DND-41 (cell line): ENCODE results near the gene TSPAN10.

Experiments
- EZH2 ChIP-seq: IDR thresholded peaks from 3 replicates; pipeline ENCODE4 v1.6.1; 2012; ENCODE audit warnings: borderline replicate concordance, low read depth, mild to moderate bottlenecking, moderate library complexity, low read length, inconsistent platforms; ENCODE audit not compliant: severe bottlenecking
- TF ChIP-seq, protein P1 (sequence below): IDR thresholded peaks from 2 replicates; pipeline ENCODE4 v1.5.1; 2012; ENCODE audit warnings: borderline replicate concordance, low read length, moderate library complexity, mild to moderate bottlenecking; ENCODE audit not compliant: poor library complexity, severe bottlenecking; ENCODE audit errors: extremely low read depth

DNA sequence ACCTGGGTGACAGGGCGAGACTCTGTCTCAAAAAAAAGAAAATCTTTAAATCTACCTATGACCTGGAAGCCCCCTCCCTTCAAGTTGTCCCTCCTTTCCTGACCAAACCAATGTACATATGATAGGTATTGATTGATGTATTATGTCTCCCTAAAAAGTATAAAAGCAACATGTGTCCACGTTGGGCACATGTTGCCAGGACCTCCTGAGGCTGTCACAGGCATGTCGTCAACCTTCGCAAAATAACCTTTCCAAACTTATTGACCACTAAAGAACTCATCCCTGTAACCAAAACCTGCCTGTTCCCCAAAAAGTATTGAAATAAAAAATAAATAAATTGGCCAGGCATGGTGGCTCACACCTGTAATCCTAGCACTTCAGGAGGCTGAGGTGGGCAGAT is 25.0 kb downstream of the TSPAN10 start:
- TF ChIP-seq, protein P1, sequence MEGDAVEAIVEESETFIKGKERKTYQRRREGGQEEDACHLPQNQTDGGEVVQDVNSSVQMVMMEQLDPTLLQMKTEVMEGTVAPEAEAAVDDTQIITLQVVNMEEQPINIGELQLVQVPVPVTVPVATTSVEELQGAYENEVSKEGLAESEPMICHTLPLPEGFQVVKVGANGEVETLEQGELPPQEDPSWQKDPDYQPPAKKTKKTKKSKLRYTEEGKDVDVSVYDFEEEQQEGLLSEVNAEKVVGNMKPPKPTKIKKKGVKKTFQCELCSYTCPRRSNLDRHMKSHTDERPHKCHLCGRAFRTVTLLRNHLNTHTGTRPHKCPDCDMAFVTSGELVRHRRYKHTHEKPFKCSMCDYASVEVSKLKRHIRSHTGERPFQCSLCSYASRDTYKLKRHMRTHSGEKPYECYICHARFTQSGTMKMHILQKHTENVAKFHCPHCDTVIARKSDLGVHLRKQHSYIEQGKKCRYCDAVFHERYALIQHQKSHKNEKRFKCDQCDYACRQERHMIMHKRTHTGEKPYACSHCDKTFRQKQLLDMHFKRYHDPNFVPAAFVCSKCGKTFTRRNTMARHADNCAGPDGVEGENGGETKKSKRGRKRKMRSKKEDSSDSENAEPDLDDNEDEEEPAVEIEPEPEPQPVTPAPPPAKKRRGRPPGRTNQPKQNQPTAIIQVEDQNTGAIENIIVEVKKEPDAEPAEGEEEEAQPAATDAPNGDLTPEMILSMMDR = no peak
- no peak for TF ChIP-seq EZH2
